ENCODE data around the gene MYOD1. TPM values are rescaled to one million over a fixed set of nuclear protein-coding genes. Genes with fewer than 3 reads are reported as not detected.

Gene MYOD1
- total RNA-seq, 4 donors from 2014 or later, result not detected

GRCh38 chr11:17769218-17769617, 49.8 kb downstream of the MYOD1 start:
- DNase-seq (ENCODE audit: extremely low spot score), result no peak
- 96% methylated on average over 1 of the region's 1 CpG for WGBS
- Histone ChIP-seq H3K4me1 (no peaks in the 10 kb centered on the region), H3K36me3 (no peaks in the 10 kb centered on the region), H3K27ac (replicated peaks in 1 of 4) (no peak overlapping the region), H3K4me3 (no peak overlapping the region), H3K27me3 (peaks cover 0 to 7% (median 0%) of the 10 kb centered on the region in 4 donors), H3K9me3 (no peaks in the 10 kb centered on the region)
- no peak for TF ChIP-seq POLR2AphosphoS5 (IDR thresholded peaks at IDR 0.05)
- TF ChIP-seq POLR2A (IDR thresholded peaks at IDR 0.05; ENCODE audit: low read depth), result no peak
- no peak for TF ChIP-seq CTCF (IDR thresholded peaks at IDR 0.05)
- no peak for TF ChIP-seq EP300 (IDR thresholded peaks at IDR 0.05)
- intact Hi-C loops (cut with DNase I), result loop anchor here (10.0 kb wide), 1 partner anchor 206 kb away; no protein-coding TSS in a partner anchor

GRCh38 chr11:17770048-17770652, 50.8 kb downstream of the MYOD1 start:
- H3K4me3 ChIP-seq, result no peak overlapping the region
- no peak overlapping the region for H3K27ac ChIP-seq (replicated peaks in 1 of 4)
- DNase-seq (ENCODE audit: extremely low spot score), result no peak
- 65% methylated on average over 9 of the region's 9 CpGs for WGBS
- H3K4me1 ChIP-seq, result no peaks in the 10 kb centered on the region
- TF ChIP-seq POLR2AphosphoS5 (IDR thresholded peaks at IDR 0.05), result no peak
- TF ChIP-seq CTCF (IDR thresholded peaks at IDR 0.05), result no peak
- TF ChIP-seq POLR2A (IDR thresholded peaks at IDR 0.05; ENCODE audit: low read depth), result no peak
- TF ChIP-seq EP300 (IDR thresholded peaks at IDR 0.05), result no peak
- no peaks in the 10 kb centered on the region for H3K27me3 ChIP-seq
- intact Hi-C loops (cut with DNase I), result no loop called here
- H3K36me3 ChIP-seq, result no peaks in the 10 kb centered on the region
- H3K9me3 ChIP-seq, result no peaks in the 10 kb centered on the region

- Histone ChIP-seq H3K9me3 (no peaks in the 10 kb centered on the region), H3K4me3 (no peak overlapping the region), H3K4me1 (no peaks in the 10 kb centered on the region), H3K27me3 (no peaks in the 10 kb centered on the region), H3K36me3 (no peaks in the 10 kb centered on the region), H3K27ac (replicated peaks in 1 of 4) (no peak overlapping the region)
- TF ChIP-seq CTCF (IDR thresholded peaks at IDR 0.05) (no peak), POLR2A (IDR thresholded peaks at IDR 0.05; ENCODE audit: low read depth) (no peak), EP300 (IDR thresholded peaks at IDR 0.05) (no peak), POLR2AphosphoS5 (IDR thresholded peaks at IDR 0.05) (no peak)
- intact Hi-C loops (cut with DNase I), result no loop called here
- DNase-seq (ENCODE audit: extremely low spot score), result no peak
These were observed 51.5 kb downstream of the MYOD1 start for GRCh38 chr11:17770917-17771316.

GRCh38 chr11:17771415-17771814, 52.0 kb downstream of the MYOD1 start:
- intact Hi-C loops (cut with DNase I), result no loop called here
- no peaks in the 10 kb centered on the region for H3K36me3 ChIP-seq
- no peak for TF ChIP-seq POLR2A (IDR thresholded peaks at IDR 0.05; ENCODE audit: low read depth)
- H3K4me1 ChIP-seq, result no peaks in the 10 kb centered on the region
- no peak overlapping the region for H3K4me3 ChIP-seq
- WGBS, result 93% methylated on average over 17 of the region's 17 CpGs
- no peak for DNase-seq (ENCODE audit: extremely low spot score)
- H3K27ac ChIP-seq (replicated peaks in 1 of 4), result no peak overlapping the region
- no peaks in the 10 kb centered on the region for H3K9me3 ChIP-seq
- no peaks in the 10 kb centered on the region for H3K27me3 ChIP-seq

Other genes with a start within 250 kb of the MYOD1 start
- gene ABCC8, start 242.7 kb upstream of the MYOD1 start, total RNA-seq, result 1 to 10 TPM in 3 of 4 donors, under 1 TPM in 1; 0.63 to 2.5 (median 1.7) TPM
- gene USH1C, start 175.2 kb upstream of the MYOD1 start, total RNA-seq, result not detected
- not detected for gene OTOG, start 172.3 kb upstream of the MYOD1 start, total RNA-seq
- gene KCNC1, start 15.2 kb downstream of the MYOD1 start, total RNA-seq, result not detected

All from esophagus muscularis mucosa (tissue), 4 donors.